GM21737 (cell line): Measurements from ENCODE around the gene PNLIPRP2.

Source experiments
- ATAC-seq: cut with Tn5 transposase; IDR thresholded peaks from one replicate; pipeline ENCODE4 v1.9.1; 2021; ENCODE audit warnings: mild to moderate bottlenecking, moderate library complexity; ENCODE audit not compliant: unreplicated experiment

The PNLIPRP2 gene

DNA sequence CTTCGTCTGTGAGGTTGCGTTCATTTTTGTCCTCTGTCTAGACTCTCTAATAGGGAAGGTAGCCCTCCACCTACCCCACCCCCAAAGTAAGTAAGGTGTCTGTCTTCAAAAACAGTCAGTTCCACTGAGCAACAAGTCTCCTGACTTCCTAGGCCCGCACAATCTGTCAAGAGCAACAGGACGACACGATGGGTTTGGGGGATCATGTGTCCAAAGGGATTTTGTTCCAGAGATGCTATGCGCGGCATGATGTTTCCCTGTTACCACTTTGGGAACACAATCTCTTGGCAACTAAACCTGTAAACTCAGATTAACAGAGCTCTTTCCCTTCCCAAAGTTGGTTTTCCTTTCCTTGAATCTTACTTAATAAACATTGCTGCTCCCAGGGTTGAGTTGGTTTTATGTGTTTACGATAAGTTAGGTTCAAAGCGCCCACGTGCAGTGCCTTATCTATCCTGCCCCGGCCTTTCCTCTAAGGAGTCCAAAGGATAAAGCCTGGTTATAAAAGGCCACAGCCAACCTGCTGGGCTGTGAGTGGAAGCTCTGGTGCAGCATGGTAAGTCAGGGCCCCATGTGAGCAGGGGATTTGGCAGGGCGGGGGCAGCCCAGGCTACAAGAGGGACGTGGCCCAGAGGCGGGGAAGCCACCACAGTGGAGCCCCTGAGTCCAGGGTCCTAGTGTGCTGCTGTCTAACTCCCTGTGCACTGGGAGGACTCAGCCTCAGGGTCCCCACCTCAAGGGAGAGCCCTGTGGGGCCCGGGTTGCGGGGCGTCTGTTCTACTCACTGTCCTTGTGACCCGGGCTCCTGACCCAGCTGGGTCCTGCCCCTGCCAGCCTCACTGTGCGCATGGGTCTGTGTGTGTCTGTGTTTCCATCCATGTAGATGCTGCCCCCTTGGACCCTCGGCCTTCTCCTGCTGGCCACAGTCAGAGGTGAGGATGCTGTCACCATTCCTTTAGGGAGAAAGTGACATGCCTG lies at the start of gene PNLIPRP2:
Gene PNLIPRP2, plus strand, starts transcription at position 531 of the 978 bp plus-strand sequence.
- ATAC-seq: no peak

- no peak for ATAC-seq
Observed at GRCh38 chr10:116574797-116575196, 46.0 kb upstream of the PNLIPRP2 start.

DNA sequence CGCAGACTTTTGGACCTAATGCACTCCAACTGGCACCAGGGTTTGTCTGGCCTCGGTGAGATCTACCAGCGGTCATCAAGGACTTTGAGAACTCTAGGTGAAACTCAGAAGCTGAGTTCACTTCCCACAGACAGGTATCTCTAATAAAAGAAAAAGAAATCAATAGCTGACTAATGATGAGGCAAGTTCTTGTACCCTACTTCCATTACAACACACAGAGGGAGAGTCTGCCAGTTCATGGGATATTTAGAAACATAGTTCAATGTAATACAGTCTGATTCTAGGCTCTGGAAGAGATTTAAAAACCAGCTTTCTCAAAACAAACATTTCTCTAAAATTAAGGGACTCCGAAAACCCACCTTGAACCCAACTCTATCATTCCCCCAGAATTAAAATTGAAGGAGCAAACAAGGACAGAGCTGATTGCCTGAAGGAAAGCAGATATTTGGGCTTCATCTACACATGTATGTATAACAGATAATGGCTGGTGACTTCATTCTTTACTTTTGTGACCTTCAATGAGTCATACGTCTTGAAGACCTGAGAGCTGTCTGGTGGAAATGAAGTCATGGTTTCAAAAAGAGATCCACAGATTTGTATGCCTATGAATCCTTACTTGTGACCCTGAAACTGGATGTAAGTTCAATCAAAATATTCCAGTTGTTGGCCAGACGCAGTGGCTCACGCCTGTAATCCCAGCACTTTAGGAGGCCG lies 32.7 kb upstream of the PNLIPRP2 start:
- ATAC-seq: no peak

DNA sequence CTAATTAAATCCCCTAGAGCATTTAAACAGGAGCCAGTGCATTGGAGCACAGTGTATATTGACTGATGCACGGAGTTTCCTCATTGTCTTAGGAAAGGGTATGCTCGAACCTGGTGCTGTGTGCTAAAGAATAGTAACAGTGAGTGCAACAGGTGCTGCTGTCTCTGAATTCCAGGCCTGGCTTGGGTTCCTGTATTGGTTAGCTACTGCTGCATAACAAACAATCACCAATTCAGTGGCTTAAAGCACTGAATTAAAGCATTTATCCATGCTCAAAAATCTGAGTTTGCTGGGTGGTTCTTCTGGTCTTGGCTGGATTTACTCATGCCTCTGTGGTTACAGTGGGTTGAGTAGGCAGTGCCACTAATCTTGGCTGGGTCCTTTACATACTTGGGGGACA lies 31.8 kb upstream of the PNLIPRP2 start:
- no peak for ATAC-seq

GRCh38 chr10:116589926-116590325 lies 30.8 kb upstream of the PNLIPRP2 start:
- no peak for ATAC-seq

GRCh38 chr10:116590590-116591444 lies 29.9 kb upstream of the PNLIPRP2 start, which contains the start of gene PNLIPRP1:
PNLIPRP1 (plus strand) TSS chr10:116590959; CDS start chr10:116591130, 171 bp downstream.
- no peak for ATAC-seq

GRCh38 chr10:116593139-116593740 lies 27.5 kb upstream of the PNLIPRP2 start:
- no peak for ATAC-seq

GRCh38 chr10:116594525-116595035 lies 26.2 kb upstream of the PNLIPRP2 start:
- ATAC-seq: no peak

DNA sequence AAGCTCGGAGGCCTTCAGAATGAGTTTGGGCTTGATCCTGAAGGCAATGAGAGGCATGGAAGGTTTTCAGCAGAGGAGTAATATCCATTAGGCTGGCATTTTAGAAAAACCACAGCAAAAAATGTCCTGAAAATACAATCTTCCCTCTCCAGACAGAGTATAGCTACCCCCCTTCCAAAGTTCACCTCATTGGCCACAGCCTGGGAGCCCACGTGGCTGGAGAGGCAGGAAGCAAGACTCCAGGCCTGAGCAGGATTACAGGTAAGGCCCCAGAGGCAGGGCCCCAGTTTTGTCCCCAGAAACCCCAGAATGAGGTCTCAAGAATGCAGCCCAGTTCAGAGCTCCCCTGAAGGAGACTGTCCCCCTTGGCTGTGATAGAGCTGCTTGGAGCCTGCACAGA lies 24.7 kb upstream of the PNLIPRP2 start:
- no peak for ATAC-seq

DNA sequence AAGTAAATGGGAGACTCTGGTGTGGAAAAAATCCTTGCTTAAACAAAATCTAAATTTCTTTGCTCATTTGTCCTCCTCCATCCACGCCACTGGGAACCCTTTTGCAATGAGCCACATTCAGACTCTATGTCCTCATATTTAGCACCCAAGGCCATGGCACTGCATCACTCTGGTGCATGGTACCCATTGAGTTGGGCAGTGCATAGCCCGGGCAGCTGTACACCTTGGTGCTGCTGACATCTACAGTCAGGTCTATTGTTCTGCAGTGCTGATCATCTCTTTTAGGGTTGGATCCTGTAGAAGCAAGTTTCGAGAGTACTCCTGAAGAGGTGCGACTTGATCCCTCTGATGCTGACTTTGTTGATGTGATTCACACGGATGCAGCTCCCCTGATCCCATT lies 23.2 kb upstream of the PNLIPRP2 start:
- ATAC-seq: no peak

DNA sequence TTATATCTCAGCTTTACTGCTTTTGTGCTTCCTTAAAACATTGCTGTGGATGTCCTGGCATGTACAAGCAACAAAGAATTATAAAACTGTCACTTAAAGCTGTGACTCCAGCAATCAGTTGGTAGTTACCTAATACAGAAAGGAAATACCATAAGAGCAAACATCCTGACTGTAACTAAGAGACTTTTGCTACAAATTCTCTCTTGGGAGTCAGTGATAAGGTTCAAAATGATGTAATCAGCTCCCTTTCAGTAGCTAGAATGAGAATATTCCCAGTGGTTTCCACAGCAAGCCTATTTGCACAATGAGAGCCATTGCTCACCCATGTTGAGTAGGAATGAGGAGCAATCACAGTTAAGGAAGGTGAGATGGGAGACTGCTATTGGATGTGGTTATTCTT lies 22.4 kb upstream of the PNLIPRP2 start:
- ATAC-seq: no peak

GRCh38 chr10:116599991-116600390 lies 20.8 kb upstream of the PNLIPRP2 start:
- ATAC-seq: no peak

DNA sequence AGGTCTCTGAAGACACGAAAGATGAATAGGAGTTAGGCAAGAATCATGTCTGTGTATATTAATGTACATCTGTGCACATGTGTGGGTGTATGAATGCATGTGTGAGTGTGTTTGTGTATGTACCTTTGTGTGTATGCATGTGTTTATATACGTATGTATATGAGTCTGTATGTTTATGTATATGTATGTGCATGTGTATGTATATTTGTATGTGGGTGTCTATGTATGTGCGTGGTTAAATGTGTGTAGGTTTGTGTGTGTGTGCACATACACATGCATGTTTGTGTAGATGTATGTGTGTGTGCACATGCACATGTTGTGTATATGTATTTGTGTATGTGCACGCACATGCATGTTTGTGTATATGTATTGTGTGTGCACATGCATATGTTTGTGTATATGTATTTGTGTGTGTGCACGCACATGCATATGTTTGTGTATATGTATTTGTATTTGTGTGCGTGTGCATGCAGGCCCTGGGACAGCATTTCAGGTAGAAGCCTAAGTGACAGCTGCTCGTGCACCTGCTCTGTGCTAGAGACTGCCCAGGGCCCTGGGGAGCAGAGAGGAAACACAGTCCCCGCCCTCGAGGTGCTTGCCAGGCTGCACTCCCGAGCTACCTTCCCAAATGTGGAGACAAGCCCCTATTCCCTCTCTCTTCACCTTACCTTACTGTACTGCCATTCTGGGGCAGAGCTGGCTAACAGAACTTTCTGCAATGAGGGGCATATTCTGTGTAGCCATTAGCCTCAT lies 17.9 kb upstream of the PNLIPRP2 start:
- no peak for ATAC-seq

- no peak for ATAC-seq
Observed at GRCh38 chr10:116606061-116606483, 14.7 kb upstream of the PNLIPRP2 start.

DNA sequence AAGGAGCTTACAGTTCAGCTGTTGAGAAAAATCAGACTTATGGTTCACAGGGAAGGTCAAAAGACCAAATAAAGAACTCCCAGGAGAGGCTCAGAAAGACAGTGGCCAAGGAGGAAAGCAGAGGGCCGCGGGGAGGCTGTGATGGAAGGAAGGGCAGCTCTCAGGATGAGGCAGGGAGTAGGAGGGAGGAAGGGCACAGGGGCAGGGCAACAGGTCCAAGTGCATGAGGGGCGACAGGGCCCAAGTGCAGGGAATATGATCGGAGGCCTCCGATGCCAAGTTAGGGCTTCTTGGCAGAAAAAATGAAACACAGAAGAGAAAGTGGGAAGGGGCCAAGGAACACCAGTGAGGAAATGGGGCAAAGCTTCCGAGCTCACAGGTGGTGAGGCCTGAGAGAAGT lies 13.4 kb upstream of the PNLIPRP2 start:
- ATAC-seq: no peak

DNA sequence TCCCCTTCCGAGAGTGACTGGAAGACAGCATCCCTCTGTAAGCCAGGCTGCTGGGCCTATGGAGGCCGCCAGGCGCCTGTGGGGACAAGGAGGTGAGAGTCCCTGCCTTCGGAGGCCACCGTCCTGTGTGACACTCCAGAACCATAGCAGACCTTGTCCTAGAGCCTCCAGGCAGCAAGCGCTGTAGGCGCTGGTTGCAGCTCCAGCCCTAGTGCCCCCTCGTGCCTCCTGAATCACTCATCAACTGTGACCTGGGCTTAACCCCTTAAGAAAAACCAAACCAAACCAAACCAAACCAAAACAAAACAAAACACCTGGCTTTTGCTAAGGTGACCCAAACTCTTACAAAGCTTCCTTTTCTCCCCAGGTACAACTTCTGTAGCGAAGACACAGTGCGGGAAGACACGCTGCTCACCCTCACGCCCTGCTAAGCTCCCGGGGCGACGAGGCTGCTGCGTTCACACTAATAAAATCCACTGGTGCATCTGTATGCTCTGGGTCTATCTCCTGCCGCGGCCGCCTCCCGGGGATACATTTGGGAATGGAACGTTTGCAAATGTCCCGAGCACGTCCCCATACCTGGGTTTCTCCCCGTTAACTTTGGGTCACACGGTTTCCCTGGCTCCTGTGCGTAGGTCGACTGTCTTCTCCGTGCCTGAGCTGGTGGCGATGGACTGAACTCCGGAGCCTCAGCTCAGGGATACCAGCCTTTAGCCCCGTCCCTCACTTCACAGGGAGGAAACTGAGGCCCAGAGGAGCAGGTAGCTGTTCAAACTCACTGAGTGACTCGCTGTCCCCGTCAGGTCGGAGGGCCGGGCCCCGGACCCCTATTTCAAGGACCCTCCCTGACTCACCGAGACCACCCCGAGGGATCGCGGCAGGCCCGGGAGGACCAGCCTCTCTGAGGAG lies 11.8 kb upstream of the PNLIPRP2 start:
- no peak for ATAC-seq

- no peak for ATAC-seq
Observed at GRCh38 chr10:116610443-116611152, 10.2 kb upstream of the PNLIPRP2 start.

- no peak for ATAC-seq
Observed at GRCh38 chr10:116611153-116611545, 9.6 kb upstream of the PNLIPRP2 start.
